Ammon's horn (tissue), 1 donor: ENCODE results near the gene NHLRC4.

Experiments
- DNase-seq: peaks from one replicate; pipeline ENCODE4 v3.0.0-alpha.2; 2016; ENCODE audit warnings: low spot score

NHLRC4 gene

DNA sequence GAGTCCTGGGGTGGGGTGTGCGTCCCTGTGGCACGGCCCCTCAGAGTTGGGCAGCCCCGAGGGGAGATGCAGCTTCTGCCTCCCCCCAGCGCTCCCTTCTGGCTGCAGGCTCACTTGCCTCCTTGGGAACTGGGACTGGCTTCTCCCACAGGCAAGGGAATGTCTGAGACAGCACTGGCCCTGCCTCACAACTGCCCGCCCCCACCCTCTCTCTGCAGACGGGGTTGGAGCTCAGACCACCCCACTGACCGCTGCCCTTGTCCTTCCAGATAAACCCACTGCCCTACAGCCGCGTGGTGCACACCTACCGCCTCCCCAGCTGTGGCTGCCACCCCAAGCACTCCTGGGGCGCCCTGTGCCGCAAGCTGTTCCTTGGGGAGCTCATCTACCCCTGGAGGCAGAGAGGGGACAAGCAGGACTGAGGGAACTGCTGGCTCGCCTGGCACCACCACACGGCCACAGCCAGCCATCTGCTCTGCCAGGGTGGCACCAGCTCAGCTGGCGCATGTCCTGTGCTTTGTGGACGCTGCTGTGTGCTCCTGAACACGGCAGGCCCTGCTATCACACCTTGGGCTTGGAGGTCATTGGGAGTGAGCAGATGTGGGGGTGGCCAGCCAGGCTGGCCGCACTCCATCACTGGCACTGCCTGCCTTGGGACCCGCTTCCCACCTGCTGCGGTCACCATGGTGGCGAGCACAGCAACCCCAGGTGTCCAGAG lies 16.0 kb downstream of the NHLRC4 start:
- DNase-seq: no peak

DNA sequence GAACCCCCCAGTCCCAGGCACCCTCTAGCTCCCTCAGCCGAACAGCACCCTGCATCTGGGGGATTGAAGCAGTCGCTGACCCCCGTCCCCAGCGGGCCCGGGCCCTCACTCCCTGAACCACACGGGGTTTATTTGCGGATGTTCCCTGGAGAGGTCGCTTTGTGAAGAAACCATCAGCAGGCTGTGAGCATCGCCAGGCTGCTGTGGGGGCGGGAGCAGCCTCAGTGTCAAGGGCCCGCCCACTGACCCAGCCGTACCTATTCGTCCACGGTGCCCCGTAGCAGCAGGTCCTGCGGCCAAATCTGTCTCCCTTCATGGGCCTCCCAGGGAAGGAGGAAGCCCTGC lies 16.6 kb downstream of the NHLRC4 start:
- DNase-seq: no peak

DNA sequence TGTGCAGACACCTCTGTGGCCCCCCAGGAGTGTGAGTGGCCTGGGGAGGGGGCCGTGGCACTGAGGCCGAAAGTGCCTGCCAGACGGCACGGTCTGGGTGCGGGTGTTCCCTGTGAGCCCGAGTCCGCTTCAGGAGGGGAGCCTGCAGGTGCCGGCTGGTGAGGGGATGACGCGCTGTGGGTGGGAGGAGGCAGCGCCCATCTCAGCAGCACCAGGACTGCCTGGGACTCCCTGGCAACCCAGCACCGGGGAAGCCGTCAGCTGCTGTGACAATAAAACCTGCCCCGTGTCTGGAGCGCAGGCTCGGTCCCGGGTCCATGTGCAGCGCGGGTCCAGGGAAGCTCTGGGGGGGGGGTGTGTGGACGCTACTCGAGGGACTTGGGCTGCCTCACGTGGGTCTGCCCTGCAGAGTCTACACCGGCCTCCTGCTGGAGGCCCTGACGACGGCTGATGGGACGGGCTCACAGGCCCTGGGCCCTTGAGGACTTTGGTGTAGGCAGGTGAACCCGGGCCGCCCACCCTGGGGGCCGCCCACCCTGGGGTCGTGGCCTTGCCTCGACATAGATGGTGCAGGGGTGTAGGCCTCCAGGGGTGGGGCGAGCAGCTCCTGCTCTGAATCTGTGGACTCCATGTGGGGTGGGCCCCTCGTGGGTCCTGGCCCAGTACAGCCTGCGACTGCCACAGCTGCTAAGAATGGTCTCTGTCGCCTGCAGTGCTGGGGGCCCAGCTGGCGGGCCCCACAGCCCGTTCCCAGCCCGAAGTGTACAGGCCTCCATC lies 17.2 kb downstream of the NHLRC4 start:
- DNase-seq: no peak

DNA sequence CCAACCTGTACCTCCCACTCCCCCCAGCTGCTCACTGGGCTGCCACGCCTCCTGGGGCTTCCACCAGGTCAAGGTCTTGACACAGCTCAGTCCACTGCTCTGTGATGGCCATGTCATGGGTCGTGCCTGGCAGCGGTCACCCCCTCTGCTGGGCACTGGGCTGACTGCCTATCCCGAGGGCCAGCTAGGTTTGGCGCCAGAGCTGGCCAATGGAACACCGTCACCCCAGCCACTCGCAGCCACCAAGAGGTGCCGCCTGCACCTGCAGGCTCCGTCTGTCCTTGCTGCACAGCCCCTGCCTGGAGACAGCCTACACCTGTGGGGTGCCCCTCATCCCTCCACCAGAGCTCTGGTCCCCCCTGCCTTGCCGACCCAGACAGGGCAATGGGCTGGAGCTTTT lies 18.5 kb downstream of the NHLRC4 start:
- no peak for DNase-seq

DNA sequence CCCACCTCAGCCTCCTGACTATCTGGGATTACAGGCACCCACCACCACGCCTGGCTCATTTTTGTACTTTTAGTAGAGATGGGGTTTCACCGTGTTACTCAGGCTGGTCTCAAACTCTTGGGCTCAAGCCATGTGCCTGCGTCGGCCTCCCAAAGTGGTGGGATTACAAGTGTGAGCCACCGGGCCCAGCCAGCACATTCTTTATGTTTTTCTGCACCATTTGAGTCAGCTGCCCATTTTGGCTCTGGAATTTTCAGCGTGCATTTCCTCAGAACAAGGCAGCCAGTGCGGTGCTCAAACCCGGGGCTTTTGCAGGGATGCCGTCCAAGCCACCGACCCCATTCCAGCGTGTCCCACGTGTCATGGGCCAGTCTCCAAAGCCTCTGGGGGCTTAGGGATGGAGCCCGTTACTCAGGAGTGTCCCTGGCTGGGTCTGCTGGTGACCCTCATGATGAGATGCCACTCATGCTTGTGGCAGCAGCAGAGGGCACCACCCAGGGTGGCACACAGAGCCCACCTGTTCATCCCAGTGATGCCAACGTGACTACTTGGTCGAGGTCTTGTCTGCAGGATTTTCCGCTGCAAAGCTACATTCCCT lies 19.3 kb downstream of the NHLRC4 start:
- DNase-seq: no peak

DNA sequence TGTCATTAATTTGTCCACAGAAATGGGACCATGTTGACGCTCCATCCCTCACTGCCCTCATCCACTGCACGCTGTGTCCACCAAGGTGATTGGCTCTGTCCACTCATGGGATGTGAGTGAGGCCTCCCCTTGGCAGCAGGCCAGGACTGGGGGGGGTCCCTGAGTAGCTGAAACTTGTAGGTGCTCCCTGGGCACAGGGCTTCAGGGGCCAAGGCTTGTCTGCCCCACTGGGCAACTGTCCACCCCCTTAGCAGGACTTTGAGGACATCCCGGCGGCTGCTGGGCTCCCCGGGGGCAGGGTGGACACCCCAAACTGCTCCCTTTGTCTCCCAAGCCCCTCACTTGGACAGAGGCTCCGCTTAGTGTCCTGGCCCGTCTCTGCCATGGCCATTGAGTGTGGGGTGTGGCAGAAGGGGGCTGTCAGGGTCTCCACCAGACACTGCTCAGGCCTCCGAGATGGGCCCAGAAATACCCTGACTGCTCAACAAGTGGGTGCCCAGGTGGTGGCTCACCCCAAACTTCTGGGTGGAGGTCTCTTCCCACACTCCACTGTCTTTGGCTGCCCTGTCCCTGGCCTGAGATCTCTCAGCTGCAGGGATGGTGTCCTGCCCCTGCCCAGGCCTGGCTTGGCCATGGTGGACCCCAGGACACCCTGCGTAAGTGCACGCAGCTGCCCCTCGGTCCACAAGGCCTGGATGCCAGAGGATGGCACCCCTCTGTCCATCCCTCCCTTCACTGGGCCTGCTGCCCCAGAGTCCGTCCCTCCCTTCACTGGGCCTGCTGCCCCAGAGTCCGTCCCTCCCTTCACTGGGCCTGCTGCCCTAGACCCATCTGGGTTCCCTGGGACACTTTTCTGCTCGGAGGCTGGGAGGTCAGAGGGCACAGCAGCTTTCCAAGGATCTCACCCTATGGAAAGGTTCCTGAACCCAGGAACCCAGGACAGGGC lies 20.1 kb downstream of the NHLRC4 start:
- DNase-seq: no peak

DNA sequence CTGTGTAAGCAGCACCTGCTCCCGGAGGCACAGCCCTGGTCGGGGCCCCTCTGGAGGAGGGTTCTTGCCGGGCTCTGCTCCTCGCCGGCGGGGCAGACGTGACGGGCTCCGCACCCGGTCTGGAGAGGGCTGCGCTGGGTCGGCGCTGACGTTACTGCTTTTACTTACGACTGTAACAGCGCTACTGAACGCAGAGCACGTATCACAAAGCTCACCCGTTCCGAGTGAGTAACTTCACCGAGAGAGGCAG lies 21.8 kb downstream of the NHLRC4 start:
- no peak for DNase-seq

DNA sequence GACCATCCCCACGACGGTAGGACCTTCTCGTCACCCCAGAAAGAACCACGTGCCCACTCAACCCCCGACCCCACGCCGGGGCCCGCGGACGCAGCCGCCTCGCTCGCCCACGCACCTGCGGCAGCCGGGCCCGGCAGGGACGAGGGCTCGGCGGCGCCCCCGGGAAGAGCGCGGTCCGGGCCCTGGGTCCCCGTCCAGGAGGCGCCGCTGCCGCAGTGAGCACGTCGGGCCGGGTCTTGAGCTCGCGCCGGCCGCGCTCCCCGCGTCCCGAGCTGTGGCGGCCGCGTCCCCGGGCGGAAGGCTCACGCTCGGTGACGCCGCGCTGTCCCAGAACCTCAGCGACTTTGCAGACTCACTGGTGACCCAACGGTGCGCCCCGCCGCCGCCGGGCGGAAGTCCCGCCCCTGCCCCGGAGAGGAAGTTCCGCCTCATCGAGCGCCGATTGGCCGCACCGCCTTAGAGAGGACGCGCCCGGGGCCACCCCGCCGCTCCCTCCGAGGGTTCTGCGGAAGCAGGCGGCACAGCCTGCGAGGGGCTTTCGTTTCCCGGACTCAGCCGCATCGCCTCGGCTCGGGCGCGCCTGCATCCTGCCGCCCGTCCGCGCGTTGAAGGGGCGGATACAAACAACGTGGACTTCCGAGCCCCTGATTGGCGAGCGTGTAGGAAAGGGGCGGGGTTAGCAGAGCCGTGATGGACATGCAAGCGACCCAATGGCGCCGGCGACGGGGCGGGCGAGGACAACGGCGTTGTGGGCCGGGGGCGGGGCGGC lies 22.3 kb downstream of the NHLRC4 start:
- DNase-seq: peak; percentile 98

DNA sequence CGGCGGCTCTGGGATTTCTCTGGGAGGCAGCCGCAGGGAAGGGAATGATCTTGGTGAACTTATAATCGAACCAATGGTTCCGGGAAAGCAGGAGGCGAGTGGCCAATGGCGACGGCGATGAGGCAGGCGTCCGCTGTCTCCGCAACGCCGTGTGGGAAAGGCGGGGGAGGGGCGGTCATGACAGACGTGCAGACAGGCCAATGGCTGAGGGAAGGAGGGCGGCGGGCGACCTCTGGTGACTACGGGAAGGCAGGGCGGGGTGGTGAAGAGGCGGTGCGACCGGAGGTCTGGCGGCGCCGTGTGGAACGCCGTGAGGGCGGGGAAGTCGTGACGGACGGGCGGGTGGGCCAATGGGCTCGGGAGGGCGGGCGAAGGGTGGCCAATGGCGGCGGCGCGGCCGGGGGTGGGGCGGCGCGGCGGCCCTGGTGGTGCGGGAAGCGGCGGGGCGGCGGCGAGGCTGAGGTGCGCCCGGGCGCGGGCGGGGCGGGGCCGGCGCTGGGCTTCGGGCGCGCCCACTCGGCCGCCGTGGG lies 22.9 kb downstream of the NHLRC4 start, which contains the start of gene RAB40C:
Gene RAB40C (plus strand): TSS at position 409 of the 530 bp plus-strand sequence. CDS start 226 bp downstream, outside the sequence.
- DNase-seq: peak; percentile 100

DNA sequence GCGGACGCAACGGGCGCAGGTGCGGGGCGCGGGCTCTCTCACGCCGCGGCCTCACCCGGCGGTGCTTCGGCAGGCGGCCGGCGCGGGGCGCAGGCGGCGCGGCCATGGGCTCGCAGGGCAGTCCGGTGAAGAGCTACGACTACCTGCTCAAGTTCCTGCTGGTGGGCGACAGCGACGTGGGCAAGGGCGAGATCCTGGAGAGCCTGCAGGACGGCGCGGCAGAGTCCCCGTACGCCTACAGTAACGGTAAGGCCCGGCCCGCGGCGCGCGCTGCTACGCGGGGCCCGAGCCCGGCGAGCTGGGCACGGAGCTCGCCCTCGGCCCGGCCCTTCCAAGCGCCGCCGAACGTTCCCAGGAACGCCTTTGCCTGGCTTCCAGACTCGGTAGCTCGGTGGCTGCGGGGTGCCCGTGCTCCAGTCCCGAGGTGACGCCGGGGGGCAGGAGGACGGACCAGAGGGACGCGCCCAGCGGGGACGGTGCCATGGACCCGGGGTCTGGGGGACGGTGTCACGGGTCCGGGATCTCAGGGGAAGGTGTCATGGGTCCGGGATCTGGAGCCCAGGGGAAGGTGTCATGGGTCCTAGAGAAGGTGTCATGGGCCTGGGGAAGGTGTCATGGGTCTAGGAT lies 23.5 kb downstream of the NHLRC4 start:
- no peak for DNase-seq

DNA sequence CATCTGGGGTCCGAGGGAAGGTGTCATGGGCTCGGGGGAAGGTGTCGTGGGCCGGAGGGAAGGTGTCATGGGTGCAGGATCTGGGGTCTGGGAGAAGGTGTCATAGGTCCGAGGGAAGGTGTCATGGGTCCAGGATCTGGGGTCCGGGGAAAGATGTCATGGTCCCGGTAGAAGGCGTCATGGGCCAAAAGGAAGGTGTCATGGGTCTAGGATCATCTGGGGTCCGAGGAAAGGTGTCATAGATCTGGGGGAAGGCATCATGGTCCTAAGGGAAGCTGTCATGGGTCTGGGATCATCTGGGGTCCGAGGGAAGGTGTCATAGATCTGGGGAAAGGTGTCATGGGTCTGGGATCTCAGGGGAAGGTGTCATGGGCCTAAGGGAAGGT lies 24.0 kb downstream of the NHLRC4 start:
- no peak for DNase-seq

DNA sequence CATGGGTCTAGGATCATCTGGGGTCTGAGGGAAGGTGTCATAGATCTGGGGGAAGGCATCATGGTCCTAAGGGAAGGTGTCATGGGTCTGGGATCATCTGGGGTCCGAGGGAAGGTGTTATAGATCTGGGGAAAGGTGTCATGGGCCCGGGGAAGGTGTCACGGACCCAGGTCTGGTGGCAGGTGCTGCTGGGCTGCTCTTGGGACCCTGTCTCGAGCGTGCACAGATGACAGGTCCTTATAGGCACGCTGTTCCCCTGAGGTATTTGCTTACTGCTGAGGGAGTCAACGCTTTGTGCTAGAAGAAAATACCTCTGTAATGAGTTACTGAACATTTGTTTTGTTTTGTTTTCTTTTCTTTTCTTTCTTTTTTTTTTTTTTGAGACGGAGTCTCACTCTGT lies 24.4 kb downstream of the NHLRC4 start:
- DNase-seq: no peak

DNA sequence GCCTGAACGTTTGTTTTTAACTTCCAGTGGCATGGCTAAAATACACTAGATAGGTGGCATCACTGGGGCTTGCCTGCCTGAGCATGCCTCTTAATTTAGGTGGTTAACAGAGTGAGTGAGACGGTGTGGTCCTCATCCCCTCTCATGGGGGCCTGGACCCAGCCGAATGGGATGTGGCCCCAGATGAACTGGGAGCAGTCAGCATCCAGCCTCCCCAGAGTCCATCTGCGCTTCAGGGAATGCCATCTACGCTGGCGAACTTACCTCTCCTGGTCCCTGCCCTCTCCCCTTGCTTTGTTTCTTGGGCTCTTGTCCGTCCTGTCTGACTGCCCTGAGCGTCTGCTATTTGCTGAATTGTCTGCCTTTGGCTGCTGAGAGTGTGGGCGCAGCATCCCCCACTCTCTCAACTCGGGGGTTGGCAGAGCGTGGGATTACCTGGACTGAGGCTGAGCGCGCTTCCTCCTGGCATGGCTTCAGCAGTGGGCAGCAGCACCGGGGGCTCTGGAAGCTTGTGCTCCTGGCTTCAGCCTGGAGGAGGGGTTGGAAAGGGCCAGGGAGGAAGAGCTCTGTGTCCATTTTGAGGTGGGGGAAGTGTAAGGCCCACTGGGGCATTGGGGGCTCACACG lies 25.2 kb downstream of the NHLRC4 start:
- DNase-seq: no peak

DNA sequence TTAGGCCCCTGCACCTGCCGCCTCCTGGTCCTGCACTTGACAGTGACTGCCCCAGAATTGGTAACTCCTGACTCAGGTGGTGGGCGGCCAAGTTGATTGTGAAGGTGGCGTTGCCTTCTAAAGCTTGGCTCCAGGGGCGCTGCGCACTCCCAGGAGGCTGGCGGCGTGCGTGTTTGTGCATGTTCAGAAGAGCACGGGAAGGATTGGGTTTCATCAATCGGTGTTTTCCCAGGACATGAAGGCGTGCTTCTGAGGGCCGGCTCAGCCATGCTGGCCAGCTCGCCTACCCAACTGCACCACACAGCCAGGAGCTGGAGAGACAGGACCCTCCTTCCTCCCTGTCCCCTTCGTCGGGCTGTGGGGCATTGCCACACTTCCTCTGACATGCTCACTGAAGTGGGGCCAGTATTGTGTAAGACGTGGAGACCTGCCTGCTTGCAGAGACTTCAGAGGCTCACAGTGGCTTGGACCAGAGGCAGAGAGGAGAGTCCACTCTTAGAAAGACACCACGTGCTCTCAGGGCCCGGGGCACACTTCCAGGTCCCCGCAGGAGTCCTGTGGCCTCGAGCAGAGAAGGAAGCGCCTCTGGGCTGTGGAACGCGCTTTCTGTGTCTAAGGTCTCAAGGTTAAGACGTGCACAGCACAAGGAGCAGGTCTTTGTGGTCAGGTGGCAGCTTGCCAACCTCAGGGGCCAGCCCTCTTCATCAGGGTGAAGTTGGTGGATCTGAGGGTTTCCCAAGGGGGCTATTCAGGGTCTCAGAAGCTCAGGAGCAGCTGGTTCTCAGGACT lies 25.9 kb downstream of the NHLRC4 start:
- peak; percentile 77 for DNase-seq

DNA sequence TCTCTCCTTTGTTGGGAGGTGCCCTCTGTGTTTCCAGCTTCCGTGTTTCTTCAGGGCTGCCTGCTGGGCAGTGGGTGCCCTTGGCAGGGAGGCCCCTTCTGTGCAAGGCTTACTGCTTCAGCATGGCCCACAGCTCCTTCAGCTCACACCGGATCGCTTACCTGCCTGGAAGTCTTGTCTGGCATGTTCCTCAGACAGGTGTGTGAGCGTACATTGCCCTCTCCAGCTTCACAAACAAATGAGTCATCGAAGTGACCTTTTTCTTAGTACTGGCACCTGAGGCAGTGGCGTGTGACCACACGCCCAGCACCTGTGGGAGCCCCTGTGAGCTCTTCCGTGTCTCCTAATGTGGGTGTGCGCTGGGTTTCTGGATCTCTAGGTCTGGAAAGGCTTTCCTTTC lies 26.6 kb downstream of the NHLRC4 start:
- DNase-seq: no peak

DNA sequence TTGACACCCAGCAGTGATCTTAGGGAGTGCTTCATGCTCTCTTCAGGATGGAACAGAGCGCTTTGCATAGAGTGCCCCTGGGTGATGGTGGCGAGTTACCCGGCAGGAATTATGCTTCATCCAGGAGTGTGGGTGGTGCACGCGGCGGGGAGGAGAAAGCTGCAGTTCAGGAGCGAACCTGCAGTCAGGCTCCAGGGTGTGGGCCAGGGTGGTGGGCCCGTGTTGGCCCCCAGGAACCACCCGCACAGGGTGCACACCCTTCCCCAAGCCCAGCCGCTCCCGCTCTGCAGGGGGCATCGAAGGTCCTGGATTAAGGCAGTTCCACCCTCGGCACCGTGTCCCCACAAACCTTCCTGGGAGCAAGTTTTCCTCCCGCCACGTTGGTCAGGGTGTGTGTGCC lies 27.0 kb downstream of the NHLRC4 start:
- no peak for DNase-seq

DNA sequence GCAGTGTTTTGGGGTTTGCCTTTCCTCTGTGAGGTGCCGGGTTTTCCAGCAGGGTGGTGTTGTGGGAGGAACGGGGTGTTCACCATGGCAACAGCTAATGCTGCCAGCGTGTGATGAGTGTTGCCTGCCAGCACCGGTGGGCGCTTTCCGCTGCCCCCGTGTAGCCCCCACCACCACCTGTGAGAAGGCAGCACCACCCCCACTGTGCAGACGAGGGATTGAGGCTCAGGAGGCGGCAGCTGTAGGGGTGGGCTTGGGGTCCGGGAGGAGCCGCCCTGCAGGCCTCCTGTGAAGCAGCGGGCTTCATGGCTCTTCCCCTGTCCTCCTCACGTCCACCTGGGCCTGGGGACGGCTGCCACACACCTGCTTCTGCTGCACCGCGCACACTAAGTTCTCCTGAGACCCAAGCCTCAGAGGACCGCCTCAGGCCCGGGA lies 28.3 kb downstream of the NHLRC4 start:
- DNase-seq: no peak

DNA sequence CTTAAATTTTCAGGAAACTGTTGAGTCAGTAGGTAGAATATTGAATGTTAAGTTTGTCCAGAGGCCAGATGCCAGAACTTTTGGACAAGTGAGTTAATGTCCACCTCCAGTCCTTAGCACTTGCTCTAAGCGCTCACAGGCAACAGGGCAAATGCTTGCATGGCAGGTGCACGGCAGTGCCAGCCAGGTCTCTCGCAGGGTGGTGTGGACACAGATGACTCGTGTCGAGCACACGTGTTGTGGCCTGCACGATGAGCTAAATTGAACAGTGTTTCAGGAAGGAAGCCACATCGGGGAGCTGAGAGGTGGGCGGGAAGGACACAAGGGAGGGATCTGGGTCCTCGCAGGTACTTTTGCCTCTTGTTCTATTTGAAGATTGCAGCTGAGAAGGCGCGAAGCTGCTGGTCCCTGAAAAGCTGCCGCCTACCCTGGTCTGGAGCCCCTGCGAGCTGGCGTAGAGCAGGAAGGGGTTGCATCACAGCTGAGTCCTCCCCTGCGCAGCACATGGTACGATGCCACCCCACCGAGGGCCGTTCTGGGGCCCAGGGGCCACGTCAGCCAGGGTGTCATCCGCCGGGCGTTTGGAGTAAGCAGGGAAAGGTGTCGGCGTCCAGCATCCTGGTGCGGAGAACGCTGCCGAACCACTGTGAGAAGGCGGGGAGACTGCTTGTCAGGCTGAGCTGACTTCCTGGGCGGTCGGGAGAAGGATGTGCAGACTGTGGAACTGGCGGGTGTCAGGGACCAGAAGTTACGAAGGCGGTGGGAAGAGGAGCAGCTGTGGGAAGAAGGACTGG lies 29.3 kb downstream of the NHLRC4 start:
- DNase-seq: peak; percentile 65

DNA sequence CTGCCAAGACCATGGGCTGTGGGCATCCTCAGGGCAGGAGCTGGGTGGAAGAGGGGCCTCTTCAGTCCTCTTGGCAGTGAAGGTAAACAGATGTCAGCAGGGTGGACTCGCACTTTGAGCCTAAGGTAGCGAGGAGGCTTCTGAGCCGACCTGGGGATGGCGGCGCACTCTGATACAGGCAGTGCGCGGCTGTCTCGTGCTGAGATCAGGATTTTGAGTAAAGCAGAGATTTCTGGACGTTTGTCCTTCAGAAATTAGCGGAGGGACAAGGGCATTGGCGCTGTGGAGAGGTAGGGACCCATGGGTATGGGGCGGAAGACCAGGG lies 29.9 kb downstream of the NHLRC4 start:
- DNase-seq: no peak
